IPS DF 6.9 (cell line): ENCODE measurements around the gene CRACR2B.

Source experiments
- DNase-seq: peaks from one replicate; pipeline ENCODE4 v3.0.0-alpha.2; 2013; ENCODE audit warnings: low read depth, low spot score
- H3K27ac ChIP-seq: one replicate; pipeline ENCODE4 v1.5.1; 2013; ENCODE audit warnings: low read length, control low read depth
- H3K27me3 ChIP-seq: 2 replicates; pipeline ENCODE4 v1.6.1; 2013; ENCODE audit warnings: mild to moderate bottlenecking, low read length; ENCODE audit not compliant: control insufficient read depth, insufficient read depth
- H3K36me3 ChIP-seq: 2 replicates; pipeline ENCODE4 v1.6.1; 2013; ENCODE audit warnings: low read length; ENCODE audit not compliant: control insufficient read depth, insufficient read depth
- H3K4me1 ChIP-seq: 2 replicates; pipeline ENCODE4 v1.6.1; 2013; ENCODE audit warnings: low read length; ENCODE audit not compliant: control insufficient read depth, insufficient read depth
- H3K4me3 ChIP-seq: 2 replicates; pipeline ENCODE4 v1.5.1; 2013; ENCODE audit warnings: mild to moderate bottlenecking, low read length
- H3K9me3 ChIP-seq: 2 replicates; pipeline ENCODE4 v1.6.1; 2013; ENCODE audit warnings: low read length, inconsistent platforms; ENCODE audit not compliant: control insufficient read depth, insufficient read depth
- WGBS: extraction: QIAGEN DNeasy Blood & Tissue Kit; methylation state at CpG from one replicate; pipeline ENCODE4 v1.1.7; 2013; ENCODE audit warnings: mixed read lengths, missing lambda C conversion rate; ENCODE audit not compliant: insufficient read length, insufficient coverage; 5-methylcytosine and 5-hydroxymethylcytosine counted together

Gene CRACR2B

DNA sequence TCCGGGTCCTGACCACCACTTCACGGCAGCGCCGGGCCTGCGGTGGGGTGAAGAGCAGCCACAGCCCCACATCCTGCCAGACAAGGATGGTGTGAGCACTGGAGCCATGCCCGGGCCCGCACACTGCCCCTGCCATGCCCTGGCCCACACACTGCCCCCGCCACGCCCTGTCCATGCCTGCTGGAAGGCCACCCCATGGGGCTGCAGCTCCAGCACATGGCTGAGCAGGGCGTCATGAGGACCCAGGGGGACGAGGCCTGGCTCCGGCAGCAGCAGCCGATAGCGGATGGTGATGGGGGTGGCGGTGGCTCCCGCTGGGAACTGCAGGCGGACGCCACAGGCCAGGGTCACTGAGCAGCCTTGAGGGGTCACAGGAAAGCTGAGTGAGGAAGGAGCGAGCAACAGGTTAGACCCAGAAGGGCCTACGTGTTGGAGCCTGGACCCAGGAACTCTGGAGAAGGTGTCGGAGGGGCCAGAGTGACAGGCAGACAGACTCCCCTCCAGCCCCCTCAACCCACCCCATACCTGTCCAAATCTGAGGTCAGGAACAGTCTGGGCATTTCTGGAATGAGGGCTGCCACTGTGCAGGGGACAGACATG is 25.6 kb upstream of the CRACR2B start:
- peaks cover 26% of the 10 kb centered on the region for H3K36me3 ChIP-seq
- no CpG with 5 or more reads among the region's 21 CpGs for WGBS
- no peak for DNase-seq
- no peak overlapping the region for H3K4me3 ChIP-seq
- peaks cover 4% of the 10 kb centered on the region; the same call in 1 of the 2 replicates for H3K4me1 ChIP-seq
- H3K27me3 ChIP-seq, result no peaks in the 10 kb centered on the region
- H3K9me3 ChIP-seq, result no peaks in the 10 kb centered on the region
- no peak overlapping the region for H3K27ac ChIP-seq

- Histone ChIP-seq H3K27ac (no peak overlapping the region), H3K4me1 (peaks cover 4% of the 10 kb centered on the region; the same call in 1 of the 2 replicates), H3K36me3 (peaks cover 26% of the 10 kb centered on the region), H3K4me3 (no peak overlapping the region), H3K9me3 (no peaks in the 10 kb centered on the region), H3K27me3 (no peaks in the 10 kb centered on the region)
- no peak for DNase-seq
- WGBS, result no CpG with 5 or more reads among the region's 28 CpGs
Measured at GRCh38 chr11:802693-803466, 24.8 kb upstream of the CRACR2B start.

- peaks cover 4% of the 10 kb centered on the region; the same call in 1 of the 2 replicates for H3K4me1 ChIP-seq
- peaks cover 26% of the 10 kb centered on the region for H3K36me3 ChIP-seq
Measured at GRCh38 chr11:803467-803742, 24.3 kb upstream of the CRACR2B start.

GRCh38 chr11:803770-804598 is 23.7 kb upstream of the CRACR2B start:
- Histone ChIP-seq H3K27ac (no peak overlapping the region), H3K36me3 (peaks cover 26% of the 10 kb centered on the region), H3K9me3 (no peaks in the 10 kb centered on the region), H3K27me3 (no peaks in the 10 kb centered on the region), H3K4me1 (peaks cover 4% of the 10 kb centered on the region; the same call in 1 of the 2 replicates), H3K4me3 (peak overlapping the region; percentile 55)
- DNase-seq, result no peak
- WGBS, result no CpG with 5 or more reads among the region's 26 CpGs

More at GRCh38 chr11:803467-803742, 24.3 kb upstream of the CRACR2B start:
- no peak for DNase-seq
- whole genome bisulfite sequencing, result no CpG with 5 or more reads among the region's 8 CpGs
- Histone ChIP-seq H3K9me3 (no peaks in the 10 kb centered on the region), H3K27ac (no peak overlapping the region), H3K4me3 (no peak overlapping the region), H3K27me3 (no peaks in the 10 kb centered on the region)

- peak overlapping the region; percentile 55; the same call in 1 of the 2 replicates for H3K4me3 ChIP-seq
- H3K4me1 ChIP-seq, result peaks cover 4% of the 10 kb centered on the region; the same call in 1 of the 2 replicates
- peaks cover 24% of the 10 kb centered on the region for H3K36me3 ChIP-seq
- H3K9me3 ChIP-seq, result no peaks in the 10 kb centered on the region
- no peak for DNase-seq
- no CpG with 5 or more reads among the region's 18 CpGs for WGBS
- H3K27me3 ChIP-seq, result no peaks in the 10 kb centered on the region
- no peak overlapping the region for H3K27ac ChIP-seq
Measured at GRCh38 chr11:804599-804964, 23.1 kb upstream of the CRACR2B start.

GRCh38 chr11:808427-809286 is 19.1 kb upstream of the CRACR2B start:
- H3K9me3 ChIP-seq, result no peaks in the 10 kb centered on the region
- H3K27me3 ChIP-seq, result no peaks in the 10 kb centered on the region
- peak overlapping the region; percentile 83 for H3K4me3 ChIP-seq
- H3K27ac ChIP-seq, result no peak overlapping the region
- no CpG with 5 or more reads among the region's 36 CpGs for WGBS
- no peak for DNase-seq
- H3K4me1 ChIP-seq, result peaks cover 4% of the 10 kb centered on the region; the same call in 1 of the 2 replicates
- H3K36me3 ChIP-seq, result peaks cover 23% of the 10 kb centered on the region

DNA sequence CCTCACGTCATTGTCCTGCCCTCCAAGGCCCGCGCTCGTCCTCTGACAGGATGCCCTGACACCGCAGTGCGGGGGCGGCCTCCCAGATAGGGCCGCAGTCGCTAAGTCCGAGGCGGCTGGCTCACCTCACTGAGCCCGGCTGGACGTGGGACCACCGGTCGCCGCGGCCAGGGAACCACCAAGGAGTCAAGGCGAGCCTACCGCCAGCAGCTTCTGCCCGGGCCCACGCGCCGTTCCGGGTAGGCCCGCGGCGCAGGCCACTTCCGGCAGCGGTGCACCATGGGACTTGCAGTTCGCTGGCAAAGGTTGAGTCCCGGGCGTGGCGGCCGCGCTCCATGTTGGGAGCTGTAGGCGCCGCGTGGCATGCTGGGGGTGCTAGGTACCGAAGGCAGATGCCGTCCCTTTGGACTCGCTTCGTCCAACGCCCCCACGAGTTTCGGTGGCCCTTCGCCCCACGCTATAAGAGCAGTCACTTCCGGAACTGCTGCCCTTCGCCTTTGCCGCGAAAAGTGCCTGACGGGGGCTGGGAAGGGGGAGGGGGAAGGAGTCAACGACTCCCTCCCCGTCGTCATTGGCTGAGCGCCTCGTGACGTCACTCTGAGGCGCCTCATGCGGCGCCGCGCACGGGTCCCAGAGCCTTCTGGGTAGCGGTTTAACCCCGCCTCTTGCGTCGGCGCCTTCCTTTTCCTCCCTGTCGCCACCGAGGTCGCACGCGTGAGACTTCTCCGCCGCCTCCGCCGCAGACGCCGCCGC is 18.3 kb upstream of the CRACR2B start, which contains the start of gene RPLP2:
RPLP2 (plus strand) TSS at position 681 of the 753 bp plus-strand sequence. CDS start 268 bp downstream, outside the sequence.
- no CpG with 5 or more reads among the region's 81 CpGs for WGBS
- no peaks in the 10 kb centered on the region for H3K27me3 ChIP-seq
- H3K36me3 ChIP-seq, result peaks cover 24% of the 10 kb centered on the region
- DNase-seq, result no peak
- H3K27ac ChIP-seq, result no peak within 1 kb of the TSS
- H3K9me3 ChIP-seq, result no peaks in the 10 kb centered on the region
- H3K4me3 ChIP-seq, result peak within 1 kb of the TSS; percentile 83
- 0 out of 2 replicates have a peak, but pooled peaks cover 1% of the 10 kb centered on the region for H3K4me1 ChIP-seq

- Histone ChIP-seq H3K27me3 (no peaks in the 10 kb centered on the region), H3K4me3 (peak overlapping the region; percentile 83), H3K27ac (no peak overlapping the region), H3K9me3 (no peaks in the 10 kb centered on the region), H3K36me3 (peaks cover 24% of the 10 kb centered on the region), H3K4me1 (no peaks in the 10 kb centered on the region)
- no peak for DNase-seq
- no CpG with 5 or more reads among the region's 55 CpGs for WGBS
Measured at GRCh38 chr11:810040-810567, 17.6 kb upstream of the CRACR2B start.

DNA sequence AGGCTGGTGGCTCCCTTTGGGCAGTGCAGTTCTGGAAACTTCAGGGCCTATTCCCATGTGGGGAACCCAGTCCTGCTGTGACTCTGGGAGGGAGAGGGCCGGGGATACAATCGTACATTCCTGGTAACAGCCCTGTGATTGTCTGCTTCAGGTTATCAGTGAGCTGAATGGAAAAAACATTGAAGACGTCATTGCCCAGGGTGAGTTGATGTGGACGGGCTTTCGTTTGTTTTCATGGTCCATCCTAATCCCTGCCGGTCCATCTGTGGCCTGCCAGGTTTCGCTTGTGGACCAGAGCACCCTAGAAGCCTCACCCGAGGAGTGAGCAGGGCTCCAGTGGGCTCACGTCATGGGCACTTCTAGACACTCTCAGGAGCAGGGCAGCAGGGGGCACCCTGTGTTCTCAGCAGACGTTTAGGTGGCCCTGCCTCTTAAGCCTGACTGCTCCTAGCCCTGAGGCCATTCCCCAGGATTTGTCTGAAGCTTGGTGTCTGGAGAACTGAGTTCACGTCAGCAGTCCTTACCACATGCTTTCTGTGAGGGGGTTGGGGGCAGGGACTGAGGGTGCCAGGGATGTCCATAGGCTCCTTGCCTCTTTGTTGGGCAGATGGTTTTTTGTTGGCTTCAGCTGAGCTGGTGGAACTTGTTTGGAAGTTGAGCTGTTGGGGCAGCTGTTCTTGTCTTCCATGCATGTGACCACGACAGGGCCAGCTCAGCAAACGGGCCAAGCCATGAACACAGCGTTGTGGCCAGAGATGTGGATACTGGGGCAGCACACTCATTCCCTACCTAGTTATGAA is 16.1 kb upstream of the CRACR2B start:
- no peaks in the 10 kb centered on the region for H3K9me3 ChIP-seq
- no peak for DNase-seq
- H3K36me3 ChIP-seq, result peaks cover 24% of the 10 kb centered on the region
- no peaks in the 10 kb centered on the region for H3K27me3 ChIP-seq
- WGBS, result no CpG with 5 or more reads among the region's 14 CpGs
- no peak overlapping the region for H3K4me3 ChIP-seq
- no peak overlapping the region for H3K27ac ChIP-seq
- H3K4me1 ChIP-seq, result no peaks in the 10 kb centered on the region
